NCI-H2107 treated with DMSO at 0.1 percent for 48 hours (cell line): ENCODE data around the gene GSTO2.
"Not testable (repeated sequence)": the region's sequence is repeated elsewhere in the genome, so short reads cannot be mapped to it uniquely, and the experiment has no call there.

ENCODE experiments used
- DNase-seq: peaks from one replicate; lab custom pipeline; 2025; ENCODE audit not compliant: unreplicated experiment; lab: John Stamatoyannopoulos, UW

Gene GSTO2

GRCh38 chr10:104268713-104269645, at the start of gene GSTO2:
Gene GSTO2, plus strand, starts transcription at chr10:104269184. Its CDS starts 5,732 bp downstream, at chr10:104274916.
- DNase-seq, result peak; percentile 85

DNA sequence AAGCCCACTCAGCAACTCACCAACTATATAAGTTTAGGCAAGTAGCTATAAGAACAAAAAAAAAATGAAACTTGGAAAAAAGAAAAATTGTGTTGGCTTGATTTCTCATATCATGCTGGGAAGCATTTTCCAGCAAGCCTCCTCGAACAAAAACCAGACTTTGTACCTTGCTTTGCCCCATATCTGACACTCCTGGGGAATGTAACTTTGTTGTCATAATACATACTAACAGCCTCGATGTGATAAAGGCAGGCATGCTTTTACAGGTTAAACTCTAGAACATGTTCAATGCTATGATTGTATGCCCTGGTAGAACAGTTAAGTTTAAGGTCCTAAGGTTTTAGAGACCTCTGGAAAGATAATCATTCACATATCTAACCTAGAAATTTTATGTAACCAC, 48.5 kb upstream of the GSTO2 start:
- DNase-seq, result no peak

- no peak for DNase-seq
Measured at GRCh38 chr10:104223304-104223703, 45.7 kb upstream of the GSTO2 start.

DNA sequence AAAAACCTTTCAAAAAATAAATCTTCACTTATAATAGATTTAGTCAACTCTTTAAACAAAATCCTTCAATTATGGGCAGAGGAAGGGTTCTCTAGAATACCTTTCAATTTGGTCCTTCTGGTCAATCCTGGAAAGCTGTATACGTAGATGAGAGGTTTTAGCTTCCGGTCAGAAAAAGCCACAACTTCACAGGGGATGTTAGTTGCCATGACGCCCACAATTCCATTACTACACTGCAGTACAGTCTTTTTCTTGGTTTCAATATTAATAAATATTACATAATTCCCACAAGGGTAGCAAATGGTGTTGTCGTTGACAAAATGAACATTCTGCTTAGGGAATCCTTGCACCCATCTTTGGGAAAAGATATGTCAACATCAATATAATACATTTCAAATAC, 38.5 kb upstream of the GSTO2 start:
- no peak for DNase-seq

- DNase-seq, result peak; percentile 79
Measured at GRCh38 chr10:104231784-104232612, 37.0 kb upstream of the GSTO2 start, which contains the start of gene CFAP43. Gene CFAP43, minus strand, starts transcription at chr10:104232364. Its CDS starts 118 bp downstream, at chr10:104232246.

DNA sequence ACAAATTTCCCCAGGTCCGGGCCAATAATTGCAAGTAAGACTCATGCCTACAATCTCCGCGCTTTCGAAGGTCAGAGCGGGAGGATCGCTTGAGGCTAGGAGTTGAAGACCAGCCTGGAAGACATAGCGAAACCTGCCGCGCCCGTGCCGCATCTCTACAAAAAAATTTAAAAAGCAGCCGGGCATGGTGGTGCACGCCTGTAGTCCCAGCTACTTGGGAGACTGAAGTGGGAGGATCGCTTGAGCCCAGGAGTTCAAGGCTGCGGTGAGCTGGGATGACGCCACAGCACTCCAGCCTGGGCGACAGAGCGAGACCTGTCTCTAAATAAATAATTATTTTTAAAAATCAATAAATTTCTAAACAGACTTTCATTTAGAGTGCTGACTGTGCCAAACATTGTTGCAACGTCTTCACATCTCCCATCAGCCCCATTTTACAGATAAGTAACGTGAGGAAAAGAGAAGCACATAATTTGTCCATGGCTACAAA, 36.3 kb upstream of the GSTO2 start:
- DNase-seq, result no peak

DNA sequence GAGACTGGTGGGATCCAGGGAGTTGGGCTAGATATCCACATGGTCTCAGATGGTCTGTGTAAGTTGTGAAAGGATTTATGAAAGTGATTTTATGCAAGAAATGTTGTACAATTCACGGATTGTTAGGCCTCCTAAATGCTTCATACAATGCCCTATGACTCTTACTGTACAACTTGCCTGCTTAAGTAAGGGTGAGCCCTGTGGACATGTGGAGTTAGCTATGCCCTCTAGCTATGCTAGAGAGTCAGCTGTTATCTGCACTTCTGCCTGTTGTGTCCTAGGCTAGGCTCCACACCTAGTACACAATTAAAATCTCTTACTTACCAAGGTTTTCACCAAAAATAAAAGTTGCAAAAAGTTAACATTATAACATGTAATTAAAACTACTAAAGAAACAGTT, 35.2 kb upstream of the GSTO2 start:
- no peak for DNase-seq

GRCh38 chr10:104234934-104235333, 34.0 kb upstream of the GSTO2 start:
- DNase-seq, result no peak

DNA sequence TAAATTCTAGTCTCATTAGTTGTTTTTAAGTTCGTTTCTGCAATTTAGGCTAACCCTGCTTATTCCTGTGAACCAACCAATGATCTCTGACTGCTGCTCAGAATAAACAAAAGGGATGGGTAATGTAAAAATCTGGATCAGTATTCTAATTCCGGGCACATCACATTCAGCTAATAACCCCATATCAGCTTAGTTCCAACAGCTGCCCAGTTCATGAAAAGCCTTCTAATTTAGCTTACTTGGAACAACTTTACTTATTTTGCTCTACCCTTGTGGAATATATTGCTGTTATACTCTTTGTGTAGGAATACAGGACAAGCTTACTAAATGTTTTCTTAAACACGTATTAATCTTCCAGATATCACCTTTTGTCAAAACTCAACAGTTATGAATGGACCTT, 33.2 kb upstream of the GSTO2 start:
- no peak for DNase-seq

- no peak for DNase-seq
Measured at GRCh38 chr10:104240078-104240477, 28.9 kb upstream of the GSTO2 start.

- DNase-seq, result no peak
Measured at GRCh38 chr10:104242545-104242944, 26.4 kb upstream of the GSTO2 start.

DNA sequence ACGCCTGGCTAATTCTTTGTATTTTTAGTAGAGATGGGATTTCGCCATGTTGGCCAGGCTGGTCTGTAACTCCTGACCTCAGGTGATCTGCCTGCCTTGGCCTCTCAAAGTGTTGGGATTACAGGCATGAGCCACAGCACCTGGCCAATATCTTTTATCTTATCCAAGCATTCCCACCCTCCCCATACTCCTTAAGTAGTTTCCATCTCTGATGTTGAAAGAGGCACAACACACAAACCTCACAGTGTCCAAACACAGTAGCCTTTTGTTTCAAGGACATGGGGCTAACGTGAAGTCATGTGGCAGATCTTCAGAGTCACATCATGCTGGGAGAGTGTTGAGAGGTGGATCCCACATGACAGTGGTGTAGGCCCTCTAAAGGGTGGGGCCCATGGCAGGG, 26.0 kb upstream of the GSTO2 start:
- DNase-seq, result not testable (repeated sequence)

- DNase-seq, result no peak
Measured at GRCh38 chr10:104243512-104243911, 25.5 kb upstream of the GSTO2 start.

DNA sequence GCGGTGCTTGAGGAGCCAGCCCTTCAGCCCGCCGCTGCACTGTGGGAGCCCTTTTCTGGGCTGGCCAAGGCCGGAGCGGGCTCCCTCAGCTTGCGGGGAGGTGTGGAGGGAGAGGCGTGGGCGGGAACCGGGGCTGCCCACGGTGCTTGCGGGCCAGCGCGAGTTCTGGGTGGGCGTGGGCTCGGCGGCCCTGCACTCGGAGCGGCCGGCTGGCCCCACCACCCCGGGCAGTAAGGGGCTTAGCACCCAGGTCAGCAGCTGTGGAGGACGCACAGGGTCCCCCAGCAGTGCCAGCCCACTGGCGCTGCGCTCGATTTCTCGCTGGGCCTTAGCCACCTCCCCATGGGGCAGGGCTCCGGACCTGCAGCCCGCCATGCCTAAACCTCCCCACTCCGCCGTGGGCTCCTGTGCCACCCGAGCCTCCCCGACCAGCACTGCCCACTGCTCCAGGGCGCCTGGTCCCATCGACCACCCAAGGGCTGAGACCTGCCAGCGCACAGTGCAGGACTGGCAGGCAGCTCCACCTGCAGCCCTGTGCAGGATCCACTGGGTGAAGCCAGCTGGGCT, 23.8 kb upstream of the GSTO2 start:
- no peak for DNase-seq

GRCh38 chr10:104246976-104247375, 22.0 kb upstream of the GSTO2 start:
- DNase-seq, result no peak

DNA sequence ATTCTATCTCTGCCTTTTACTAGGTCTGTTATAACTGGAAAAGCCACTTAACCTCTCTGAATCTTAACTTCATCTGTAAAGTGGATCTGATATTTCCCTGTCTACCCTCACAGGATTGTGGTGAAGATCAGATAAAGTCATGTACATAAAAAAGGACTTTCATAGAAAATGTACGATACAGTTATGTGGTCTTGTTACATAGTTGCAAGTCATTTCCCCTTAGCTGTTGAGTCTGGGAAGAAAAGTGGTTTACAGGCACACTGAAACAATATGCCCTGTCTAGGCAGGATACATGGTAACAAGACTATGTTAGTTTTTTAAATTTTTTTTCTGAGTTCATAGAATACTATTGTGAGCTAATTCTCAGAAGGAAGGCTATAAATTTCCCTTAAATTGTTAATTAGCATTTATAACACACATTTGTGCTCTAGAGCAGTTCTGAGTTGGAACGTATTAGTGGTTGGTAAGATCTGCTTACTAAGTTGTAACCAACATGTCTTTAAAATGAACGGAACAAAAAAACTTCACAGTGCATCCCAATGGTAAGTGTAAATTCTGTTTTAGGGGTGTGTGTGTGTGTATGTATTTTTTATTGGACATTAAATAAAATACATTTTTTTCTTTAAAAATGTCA, 21.4 kb upstream of the GSTO2 start:
- DNase-seq, result no peak

- DNase-seq, result not testable (repeated sequence)
Measured at GRCh38 chr10:104248931-104249330, 20.1 kb upstream of the GSTO2 start.

DNA sequence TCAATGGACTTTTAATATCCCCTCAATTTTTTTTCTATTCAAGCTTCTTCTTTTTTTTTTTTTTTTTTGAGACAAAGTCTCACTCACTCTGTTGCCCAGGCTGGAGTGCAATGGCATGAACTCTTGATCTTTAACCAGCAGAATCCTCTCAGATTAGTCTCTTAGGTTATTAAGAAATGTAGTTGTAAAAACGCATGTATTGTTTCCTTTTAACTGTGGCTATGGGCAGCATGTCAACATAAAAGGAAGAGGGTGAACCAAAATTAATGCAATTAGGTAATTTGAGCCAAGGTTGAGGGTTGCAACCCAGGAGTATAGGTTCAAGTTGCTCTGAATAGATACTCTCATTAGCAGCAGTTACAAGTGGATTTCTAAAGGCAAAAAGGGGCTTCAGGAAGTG, 18.6 kb upstream of the GSTO2 start:
- peak; percentile 12 for DNase-seq

DNA sequence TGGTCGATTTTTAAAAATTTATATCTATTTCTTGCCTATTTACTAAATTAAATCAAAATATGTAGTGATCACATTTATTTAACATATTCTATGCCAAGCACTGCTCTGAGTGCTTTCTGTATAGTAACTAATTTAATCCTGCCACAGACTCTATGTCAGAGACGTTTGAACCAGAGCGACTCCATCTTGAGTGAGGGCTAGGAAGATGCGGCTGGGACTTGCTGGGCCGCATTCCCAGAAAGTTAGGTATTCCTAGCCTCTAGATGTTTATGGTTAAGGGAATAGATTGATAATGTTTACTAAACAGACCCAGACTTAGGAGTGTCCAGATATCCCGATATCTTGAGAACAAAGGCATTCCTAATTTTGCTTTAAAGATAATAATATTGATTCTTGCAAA, 17.5 kb upstream of the GSTO2 start:
- DNase-seq, result no peak

GRCh38 chr10:104252368-104252767, 16.6 kb upstream of the GSTO2 start:
- no peak for DNase-seq

DNA sequence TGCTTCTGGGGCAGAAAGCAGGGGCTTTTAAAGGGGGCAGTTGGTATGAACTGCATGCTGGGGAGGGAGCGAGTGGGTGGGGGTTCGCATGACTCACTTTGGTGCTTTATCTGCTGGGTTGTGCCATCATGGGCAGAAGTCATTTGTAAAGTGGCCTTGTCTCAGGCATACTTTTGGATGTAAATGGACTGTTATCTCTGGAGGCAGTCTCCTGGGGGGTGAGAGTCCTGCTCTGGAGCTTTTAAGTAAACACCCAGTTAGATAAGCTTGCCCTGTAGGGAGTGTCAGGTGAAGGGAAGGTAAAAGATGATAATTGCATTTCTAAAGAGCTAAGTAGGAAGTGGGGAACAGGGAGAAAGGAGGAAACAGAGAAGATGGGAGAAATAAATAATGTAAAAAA, 15.9 kb upstream of the GSTO2 start:
- DNase-seq, result no peak
